B cell (primary cell): ENCODE results near the gene KCNIP2. TPM values are rescaled to one million over a fixed set of nuclear protein-coding genes. Genes with fewer than 3 reads are reported as not detected.

Experiments
- ATAC-seq: fragments of 200-7000 bp; cut with Tn5 transposase; one replicate; pipeline ENCODE4 v1.10.0; 2021; ENCODE audit warnings: low read depth, mild to moderate bottlenecking, moderate number of reproducible peaks, moderate library complexity
- CTCF ChIA-PET: fragments of 350-600 bp; sonication (Branson Sonifier 250); formaldehyde crosslinking; loops from one replicate; lab custom pipeline; 2021; ENCODE audit warnings: antibody characterized with exemption, inconsistent platforms; lab: Charles Lee
- POLR2A ChIA-PET: fragments of 350-600 bp; sonication (Branson Sonifier 250); formaldehyde crosslinking; loops from one replicate; lab custom pipeline; 2021; ENCODE audit warnings: antibody characterized with exemption; lab: Charles Lee
- DNase-seq: peaks from one replicate; pipeline ENCODE4 v3.0.0; 2013
- H2AFZ ChIP-seq: 2 replicates; pipeline ENCODE4 v1.6.1; 2012; ENCODE audit warnings: mild to moderate bottlenecking, low read depth, low read length; ENCODE audit not compliant: insufficient read depth, poor library complexity, severe bottlenecking
- H3K27ac ChIP-seq, 2 donors: 1 replicate in 1 of 2; 2 replicates in 1 of 2; pipeline ENCODE4 v1.5.1; 2012 to 2013; ENCODE audit warnings: low read length in 2 of 2, mild to moderate bottlenecking in 2 of 2, moderate library complexity in 1 of 2
- H3K27me3 ChIP-seq, 4 experiments: fragments of 200-600 bp in 1 of 4; sonication (generic) in 1 of 4; replicated peaks in 1 of 4; 1 replicate in 2 of 4; 2 replicates in 2 of 4; pipeline versions ENCODE4 v1.6.1 to v1.7.0; 2013 to 2016; ENCODE audit warnings: low read length in 3 of 4, mild to moderate bottlenecking in 2 of 4, mixed read lengths in 1 of 4, moderate library complexity in 1 of 4; ENCODE audit not compliant: insufficient read depth in 4 of 4, control insufficient read depth in 3 of 4; ENCODE audit errors: control extremely low read depth in 1 of 4
- H3K36me3 ChIP-seq, 2 experiments: replicated peaks in 1 of 2; 1 replicate in 1 of 2; 2 replicates in 1 of 2; pipeline versions ENCODE4 v1.6.1 to v1.7.1; 2013; ENCODE audit warnings: low read length in 1 of 2; ENCODE audit not compliant: insufficient read depth in 2 of 2, control insufficient read depth in 1 of 2; ENCODE audit errors: control extremely low read depth in 1 of 2, extremely low read depth in 1 of 2
- H3K4me1 ChIP-seq, 2 donors: fragments of 200-600 bp in 1 of 2; sonication (generic) in 1 of 2; 1 replicate in 1 of 2; 2 replicates in 1 of 2; pipeline versions ENCODE4 v1.5.1 to v1.6.1; 2013 to 2017; ENCODE audit warnings: low read length in 2 of 2; ENCODE audit not compliant: control insufficient read depth in 2 of 2, insufficient read depth in 2 of 2
- H3K4me2 ChIP-seq: replicated peaks from 2 replicates; pipeline ENCODE3; 2012; ENCODE audit warnings: mild to moderate bottlenecking, low read depth, low read length; ENCODE audit not compliant: poor library complexity, severe bottlenecking
- H3K4me3 ChIP-seq, 5 experiments: fragments of 200-600 bp in 1 of 5; sonication (generic) in 1 of 5; 1 replicate in 3 of 5; 2 replicates in 2 of 5; pipeline versions ENCODE4 v1.5.1 to v1.7.0; 2011 to 2016; ENCODE audit warnings: low read length in 4 of 5, mild to moderate bottlenecking in 4 of 5, low read depth in 2 of 5, control low read depth in 1 of 5, moderate library complexity in 1 of 5; ENCODE audit not compliant: insufficient read depth in 1 of 5; ENCODE audit errors: control extremely low read depth in 1 of 5, extremely low read depth in 1 of 5
- H3K79me2 ChIP-seq: fragments of 200-600 bp; sonication (generic); one replicate; pipeline ENCODE4 v1.6.0; 2016; ENCODE audit warnings: low read length; ENCODE audit not compliant: control insufficient read depth, insufficient read depth
- H3K9ac ChIP-seq: fragments of 200-600 bp; sonication (generic); 2 replicates; pipeline ENCODE4 v1.6.1; 2017; ENCODE audit warnings: mild to moderate bottlenecking, low read length, moderate library complexity
- H3K9me3 ChIP-seq, 3 donors: one replicate each; pipeline versions ENCODE4 v1.6.1 to v1.7.1; 2013; ENCODE audit warnings: low read length in 2 of 3; ENCODE audit not compliant: control insufficient read depth in 2 of 3, insufficient read depth in 1 of 3; ENCODE audit errors: control extremely low read depth in 1 of 3
- H4K20me1 ChIP-seq: 2 replicates; pipeline ENCODE4 v1.6.0; 2012; ENCODE audit warnings: mild to moderate bottlenecking, low read length; ENCODE audit not compliant: insufficient read depth, control insufficient read depth, poor library complexity, severe bottlenecking
- H3K27ac Mint-ChIP-seq: one replicate; pipeline ENCODE4 v1.8.0; 2021; ENCODE audit warnings: mixed read lengths
- H3K27me3 Mint-ChIP-seq: one replicate; pipeline ENCODE4 v1.8.0; 2021; ENCODE audit warnings: mixed read lengths
- H3K4me1 Mint-ChIP-seq: one replicate; pipeline ENCODE4 v1.8.0; 2021; ENCODE audit warnings: mixed read lengths
- H3K4me3 Mint-ChIP-seq: one replicate; pipeline ENCODE4 v1.8.0; 2021; ENCODE audit warnings: mixed read lengths
- H3K9me3 Mint-ChIP-seq: one replicate; pipeline ENCODE4 v1.8.0; 2022; ENCODE audit warnings: mixed read lengths; ENCODE audit not compliant: insufficient read depth
- CTCF ChIP-seq: fragments of 200-600 bp; IDR thresholded peaks from one replicate; pipeline ENCODE4 v1.8.0; 2022; ENCODE audit warnings: antibody characterized with exemption, mild to moderate bottlenecking
- EZH2 ChIP-seq: IDR thresholded peaks from 2 replicates; pipeline ENCODE4 v1.6.1; 2012; ENCODE audit warnings: borderline replicate concordance, low read depth, mild to moderate bottlenecking, moderate library complexity, low read length; ENCODE audit not compliant: insufficient read depth, poor library complexity, severe bottlenecking
- WGBS: methylation state at CpG from one replicate; pipeline ENCODE4 v1.1.5; 2013; ENCODE audit warnings: missing lambda C conversion rate; ENCODE audit not compliant: insufficient coverage; 5-methylcytosine and 5-hydroxymethylcytosine counted together
- intact Hi-C: fragments of 100-400 bp; cut with micrococcal nuclease; formaldehyde crosslinking; loops from one replicate; pipeline ENCODE4 v1.10.0; 2022
- polyA plus RNA-seq: library from polyadenylated mRNA; depleted of rRNA; stranded (reverse); fragments of >200 nt; gene quantifications from 2 replicates; pipeline ENCODE4 v1.2.3, GENCODE V29; 2012
- total RNA-seq, 2 donors: library from RNA; stranded (reverse); fragments of 120-200 nt in 1 of 2; gene quantifications; 1 replicate in 1 of 2; 2 replicates in 1 of 2; pipeline versions ENCODE4 v1.2.3 to v1.2.4, GENCODE V29; 2013 to 2022

Gene KCNIP2
- total and polyA plus RNA-seq, 2 donors (not counting 1 experiment from before 2014, with no cell fraction given), result 3.5 to 34.7 TPM

GRCh38 chr10:101781984-101782810 lies 61.4 kb downstream of the KCNIP2 start:
- Mint-ChIP-seq H3K4me1 (peaks cover 63% of the 10 kb centered on the region), H3K4me3 (peak overlapping the region; percentile 99), H3K9me3 (no peaks in the 10 kb centered on the region), H3K27me3 (peaks cover 15% of the 10 kb centered on the region), H3K27ac (peak overlapping the region; percentile 50)
- peaks cover 62% of the 10 kb centered on the region for H4K20me1 ChIP-seq
- no peak for TF ChIP-seq EZH2
- TF ChIP-seq CTCF, result no peak
- intact Hi-C loops, result loop anchor here (2.0 to 5.0 kb wide), 4 partner anchors 13 to 195 kb away; partner anchors contain the start of genes DPCD, FBXW4 and POLL
- H3K4me2 ChIP-seq, result peak overlapping the region; percentile 95
- peak overlapping the region; percentile 71 for H3K9ac ChIP-seq
- no peak overlapping the region for H3K27ac ChIP-seq
- CTCF ChIA-PET, result interaction anchor here (0.6 to 5.0 kb wide), 12 partner anchors 10 to 568 kb away, joined by 3 to 48 read pairs (median 13); partner anchors contain the start of gene OGA
- ATAC-seq (no peak), DNase-seq (peak; percentile 25)
- POLR2A ChIA-PET, result no interaction called here
- H3K79me2 ChIP-seq, result peaks cover 24% of the 10 kb centered on the region
- WGBS, result 68% methylated on average over 9 of the region's 17 CpGs
- peaks cover 0 to 25% (median 11%) of the 10 kb centered on the region in 4 experiments for H3K27me3 ChIP-seq
- H3K9me3 ChIP-seq, result peaks cover 0 to 12% (median 0%) of the 10 kb centered on the region in 3 donors
- H3K36me3 ChIP-seq, result peaks cover 0 to 28% of the 10 kb centered on the region in 2 experiments
- peaks cover 34 to 57% of the 10 kb centered on the region in 2 donors for H3K4me1 ChIP-seq
- H3K4me3 ChIP-seq, result peak overlapping the region in 4 of 5 experiments; percentile 65 to 73 (median 68)
- H2AFZ ChIP-seq, result peak overlapping the region; percentile 86

GRCh38 chr10:101781655-101781983 lies 62.0 kb downstream of the KCNIP2 start:
- Histone ChIP-seq H3K9me3 (peaks cover 0 to 14% (median 0%) of the 10 kb centered on the region in 3 donors), H3K27ac (no peak overlapping the region), H4K20me1 (peaks cover 59% of the 10 kb centered on the region), H3K79me2 (peaks cover 24% of the 10 kb centered on the region), H3K4me3 (no peak overlapping the region), H3K27me3 (peaks cover 0 to 30% (median 16%) of the 10 kb centered on the region in 4 experiments), H3K36me3 (peaks cover 0 to 23% of the 10 kb centered on the region in 2 experiments), H3K4me2 (no peak overlapping the region), H2AFZ (no peak overlapping the region), H3K4me1 (peaks cover 38 to 60% of the 10 kb centered on the region in 2 donors), H3K9ac (no peak overlapping the region)
- H3K27me3 Mint-ChIP-seq, result peaks cover 20% of the 10 kb centered on the region
- H3K4me3 Mint-ChIP-seq, result peak overlapping the region; percentile 99
- no peak overlapping the region for H3K27ac Mint-ChIP-seq
- CTCF ChIA-PET, result interaction anchor here (0.5 to 5.0 kb wide), 25 partner anchors 8 to 785 kb away, joined by 3 to 48 read pairs (median 4); partner anchors contain the start of genes DPCD, OGA and POLL
- DNase-seq, result peak; percentile 19
- H3K9me3 Mint-ChIP-seq, result no peaks in the 10 kb centered on the region
- no peak for TF ChIP-seq EZH2
- TF ChIP-seq CTCF, result no peak
- 87% methylated on average over 5 of the region's 7 CpGs for WGBS
- intact Hi-C loops, result loop anchor here (2.0 to 5.0 kb wide), 4 partner anchors 13 to 194 kb away; partner anchors contain the start of genes DPCD, FBXW4 and POLL
- no peak for ATAC-seq
- peaks cover 65% of the 10 kb centered on the region for H3K4me1 Mint-ChIP-seq
- POLR2A ChIA-PET, result interaction anchor here (0.6 to 0.9 kb wide), 2 partner anchors 8 to 37 kb away, joined by 3 read pairs; partner anchors contain the start of gene OGA
